Right lobe of liver (tissue), 6 donors: Measurements from ENCODE around the gene OAS3. TPM values are rescaled to one million over a fixed set of nuclear protein-coding genes. Genes with fewer than 3 reads are reported as not detected.

Experiments
- ATAC-seq, 4 donors: fragments of 200-7000 bp; cut with Tn5 transposase; one replicate each; pipeline ENCODE4 v1.9.1; 2020; ENCODE audit warnings: mild to moderate bottlenecking in 4 of 4, moderate library complexity in 4 of 4
- DNase-seq, 3 donors: peaks; one replicate each; pipeline ENCODE4 v3.0.0-alpha.2; 2020
- H3K27ac ChIP-seq, 3 donors: fragments of 200-600 bp; one replicate each; pipeline ENCODE4 v1.8.0; 2022
- H3K27me3 ChIP-seq, 2 donors: fragments of 200-600 bp; one replicate each; pipeline ENCODE4 v1.8.0; 2022
- H3K36me3 ChIP-seq, 4 donors: fragments of 200-600 bp; sonication (generic) in 1 of 4; one replicate each; pipeline versions ENCODE4 v1.5.1 to v1.8.0; 2017 to 2022; ENCODE audit warnings: control low read depth in 1 of 4
- H3K4me1 ChIP-seq, 4 donors: fragments of 200-600 bp; sonication (generic) in 1 of 4; one replicate each; pipeline versions ENCODE4 v1.5.1 to v1.8.0; 2017 to 2022; ENCODE audit warnings: control low read depth in 1 of 4
- H3K4me3 ChIP-seq, 3 donors: fragments of 200-600 bp; one replicate each; pipeline ENCODE4 v1.8.0; 2022
- H3K9me3 ChIP-seq, 4 donors: fragments of 200-600 bp; sonication (generic) in 1 of 4; one replicate each; pipeline versions ENCODE4 v1.5.1 to v1.8.0; 2017 to 2022; ENCODE audit warnings: control low read depth in 1 of 4
- CTCF ChIP-seq, 4 donors: fragments of 200-600 bp in 3 of 4; fragments of 450-650 bp in 1 of 4; IDR thresholded peaks; one replicate each; pipeline versions ENCODE4 v1.5.1 to v1.8.0; 2016 to 2022; ENCODE audit warnings: antibody characterized with exemption in 4 of 4, mild to moderate bottlenecking in 2 of 4
- POLR2A ChIP-seq: fragments of 450-650 bp; IDR thresholded peaks from one replicate; pipeline ENCODE4 v1.6.1; 2017; ENCODE audit warnings: antibody characterized with exemption, mild to moderate bottlenecking
- WGBS: methylation state at CpG from one replicate; pipeline ENCODE4 v1.1.6; 2018; ENCODE audit warnings: low coverage, low lambda C conversion rate; ENCODE audit not compliant: insufficient coverage; ENCODE audit errors: missing lambda C conversion rate; 5-methylcytosine and 5-hydroxymethylcytosine counted together
- intact Hi-C, 2 donors: fragments of 100-400 bp; cut with DNase I; formaldehyde crosslinking; loops; one replicate each; pipeline versions ENCODE4 v1.11.2 to v1.14.1; 2022
- total RNA-seq, 6 experiments: library from RNA; depleted of rRNA in 2 of 6; stranded (reverse); fragments of >200 nt in 2 of 6; fragmentation: NEBNext Ultra II Directional in 3 of 6; extraction: Animal tissue kit (Norgen Biotek cat#: 25700) in 3 of 6; gene quantifications; one replicate each; pipeline versions ENCODE4 v1.1.0 to v1.2.4, GENCODE V29; 2016 to 2023
- donor health status: DM: no; HTN: yes; CAD: no.
- donor health status: DM: no; HTN: no; CAD: no.
- donor health status: DM: no; HTN: no; CAD: no.
- donor health status: DM: no; HTN: yes; CAD: no.
- donor health status: DM: no; HTN: yes; CAD: no.

Gene OAS3
- total RNA-seq, 6 experiments from 2014 or later, result 4.4 to 10.2 (median 7.2) TPM

- peaks cover 0 to 7% (median under 1%) of the 10 kb centered on the region in 4 donors for H3K36me3 ChIP-seq
- intact Hi-C loops, result no loop called here
- ATAC-seq, result no peak
These were observed 68.9 kb downstream of the OAS3 start for GRCh38 chr12:113007166-113007565.

GRCh38 chr12:113010701-113011100, 72.4 kb downstream of the OAS3 start:
- ATAC-seq (peak in 3 of 4 donors; percentile 39 to 60 (median 40)), DNase-seq (no peak)
- Histone ChIP-seq H3K9me3 (no peaks in the 10 kb centered on the region), H3K4me1 (no peaks in the 10 kb centered on the region), H3K27me3 (no peaks in the 10 kb centered on the region), H3K4me3 (no peak overlapping the region), H3K27ac (no peak overlapping the region), H3K36me3 (peaks cover 0 to 2% (median 0%) of the 10 kb centered on the region in 4 donors)
- WGBS, result 54% methylated on average over 2 of the region's 2 CpGs
- intact Hi-C loops, result no loop called here
- TF ChIP-seq CTCF (IDR thresholded peaks at IDR 0.05) (no peak), POLR2A (no peak)

More at GRCh38 chr12:113007166-113007565, 68.9 kb downstream of the OAS3 start:
- Histone ChIP-seq H3K27ac (no peak overlapping the region), H3K9me3 (no peaks in the 10 kb centered on the region), H3K27me3 (no peaks in the 10 kb centered on the region), H3K4me3 (no peak overlapping the region), H3K4me1 (no peaks in the 10 kb centered on the region)
- 86% methylated on average over 1 of the region's 4 CpGs for WGBS
- no peak for DNase-seq
- TF ChIP-seq POLR2A (no peak), CTCF (IDR thresholded peaks at IDR 0.05) (no peak)

- Histone ChIP-seq H3K4me3 (no peak overlapping the region), H3K36me3 (no peaks in the 10 kb centered on the region), H3K27me3 (no peaks in the 10 kb centered on the region), H3K9me3 (no peaks in the 10 kb centered on the region), H3K27ac (no peak overlapping the region), H3K4me1 (no peaks in the 10 kb centered on the region)
- ATAC-seq (peak in 1 of 4 donors; percentile 23), DNase-seq (no peak)
- WGBS, result 40% methylated on average over 9 of the region's 9 CpGs
- no peak for TF ChIP-seq CTCF (IDR thresholded peaks at IDR 0.05)
- TF ChIP-seq POLR2A, result no peak
- intact Hi-C loops, result no loop called here
These were observed 76.3 kb downstream of the OAS3 start for GRCh38 chr12:113014565-113014964.

GRCh38 chr12:113016796-113017195, 78.5 kb downstream of the OAS3 start:
- no peak overlapping the region for H3K27ac ChIP-seq
- no peaks in the 10 kb centered on the region for H3K27me3 ChIP-seq
- TF ChIP-seq CTCF (IDR thresholded peaks at IDR 0.05) (no peak), POLR2A (no peak)
- intact Hi-C loops, result no loop called here
- H3K4me3 ChIP-seq, result no peak overlapping the region
- H3K9me3 ChIP-seq, result no peaks in the 10 kb centered on the region
- no peak for DNase-seq
- ATAC-seq, result no peak
- no peaks in the 10 kb centered on the region for H3K4me1 ChIP-seq
- no peaks in the 10 kb centered on the region for H3K36me3 ChIP-seq
- 50% methylated on average over 1 of the region's 5 CpGs for WGBS

DNA sequence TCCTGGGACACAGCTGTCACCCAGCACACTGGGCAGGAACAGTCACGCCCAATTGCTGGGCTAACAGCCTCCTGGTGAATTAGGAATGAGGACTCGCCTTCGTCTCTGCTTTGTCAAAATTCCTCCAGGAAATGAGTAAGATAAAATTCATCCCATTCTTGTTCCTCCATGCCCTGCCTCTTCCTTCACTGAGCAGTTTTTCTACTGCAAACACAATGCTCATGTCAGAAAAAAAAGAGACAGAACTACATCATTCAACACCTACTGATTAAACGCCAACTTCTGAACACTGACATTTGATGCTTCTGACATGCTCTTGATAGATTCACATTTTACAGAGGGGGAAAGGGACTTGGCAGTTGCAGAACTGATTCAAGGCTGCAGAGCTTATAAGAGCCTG, 80.8 kb downstream of the OAS3 start:
- no peak for ATAC-seq
- intact Hi-C loops, result no loop called here
- no peak for DNase-seq

More for the DNA sequence above, 80.8 kb downstream of the OAS3 start:
- Histone ChIP-seq H3K4me3 (no peak overlapping the region), H3K4me1 (no peaks in the 10 kb centered on the region), H3K9me3 (no peaks in the 10 kb centered on the region), H3K36me3 (no peaks in the 10 kb centered on the region), H3K27me3 (no peaks in the 10 kb centered on the region), H3K27ac (no peak overlapping the region)
- TF ChIP-seq POLR2A (no peak), CTCF (IDR thresholded peaks at IDR 0.05) (no peak)
- WGBS, result 70% methylated on average over 2 of the region's 4 CpGs
